Smooth muscle cell (in vitro differentiated cells): ENCODE data around the gene SNX9. TPM values are rescaled to one million over a fixed set of nuclear protein-coding genes. Genes with fewer than 3 reads are reported as not detected.

Source experiments
- DNase-seq: peaks from one replicate; lab custom pipeline; 2025; ENCODE audit not compliant: unreplicated experiment; lab: John Stamatoyannopoulos, UW
- H2AFZ ChIP-seq: fragments of 200-600 bp; sonication (generic); 2 replicates; pipeline ENCODE4 v1.6.0; 2016; ENCODE audit warnings: antibody characterized with exemption, low read depth, mild to moderate bottlenecking
- H3F3A ChIP-seq: fragments of 200-600 bp; sonication (generic); 2 replicates; pipeline ENCODE4 v1.6.0; 2017; ENCODE audit warnings: antibody characterized with exemption, low read depth
- H3K27ac ChIP-seq: fragments of 200-600 bp; sonication (generic); 2 replicates; pipeline ENCODE4 v1.5.1; 2016; ENCODE audit warnings: low read depth, mild to moderate bottlenecking
- H3K27me3 ChIP-seq: fragments of 200-600 bp; sonication (generic); 2 replicates; pipeline ENCODE4 v1.6.1; 2016; ENCODE audit warnings: low read depth, mild to moderate bottlenecking
- H3K36me3 ChIP-seq: fragments of 200-600 bp; sonication (generic); 2 replicates; pipeline ENCODE4 v1.5.1; 2016; ENCODE audit warnings: low read depth
- H3K4me1 ChIP-seq: fragments of 200-600 bp; sonication (generic); 2 replicates; pipeline ENCODE4 v1.5.1; 2016; ENCODE audit warnings: low read depth
- H3K4me2 ChIP-seq: fragments of 200-600 bp; sonication (generic); 2 replicates; pipeline ENCODE4 v1.6.0; 2016; ENCODE audit warnings: mild to moderate bottlenecking
- H3K4me3 ChIP-seq: fragments of 200-600 bp; sonication (generic); 2 replicates; pipeline ENCODE4 v1.5.1; 2016; ENCODE audit warnings: mild to moderate bottlenecking
- H3K79me2 ChIP-seq: fragments of 200-600 bp; sonication (generic); 2 replicates; pipeline ENCODE4 v1.6.0; 2016; ENCODE audit warnings: low read depth, mild to moderate bottlenecking
- H3K9ac ChIP-seq: fragments of 200-600 bp; sonication (generic); 2 replicates; pipeline ENCODE4 v1.6.0; 2016; ENCODE audit warnings: low read depth
- H3K9me3 ChIP-seq: fragments of 200-600 bp; sonication (generic); replicated peaks from 2 replicates; pipeline ENCODE4 v1.5.1; 2016; ENCODE audit warnings: low read depth
- H4K20me1 ChIP-seq: fragments of 200-600 bp; sonication (generic); 2 replicates; pipeline ENCODE4 v1.6.0; 2016; ENCODE audit warnings: low read depth
- WGBS: methylation state at CpG from one replicate; pipeline ENCODE4 v1.1.7; 2016; ENCODE audit warnings: low lambda C conversion rate; 5-methylcytosine and 5-hydroxymethylcytosine counted together
- polyA plus RNA-seq: library from polyadenylated mRNA; unstranded; fragments of >200 nt; fragmentation: Nextera tagmentation; extraction: Ambion mirVana; gene quantifications from 2 replicates; pipeline ENCODE4 v1.2.1, GENCODE V29; 2016
- total RNA-seq: library from RNA; depleted of rRNA; stranded (reverse); fragments of >200 nt; gene quantifications from 2 replicates; pipeline ENCODE4 v1.2.3, GENCODE V29; 2014
- TF ChIP-seq, protein P1 (sequence below): fragments of 200-600 bp; sonication (generic); IDR thresholded peaks from 2 replicates; pipeline ENCODE4 v1.5.1; 2017; ENCODE audit warnings: borderline replicate concordance, mild to moderate bottlenecking, antibody characterized with exemption; ENCODE audit not compliant: insufficient read depth, poor library complexity, severe bottlenecking

Gene SNX9
- total and polyA plus RNA-seq, 2 experiments from 2014 or later, result 28.9 to 29.0 TPM

GRCh38 chr6:157961153-157961831 lies 138.2 kb downstream of the SNX9 start:
- no peaks in the 10 kb centered on the region for H3K36me3 ChIP-seq
- no peaks in the 10 kb centered on the region for H3F3A ChIP-seq
- no peak overlapping the region for H3K4me3 ChIP-seq
- H4K20me1 ChIP-seq, result no peaks in the 10 kb centered on the region
- no peaks in the 10 kb centered on the region for H3K9me3 ChIP-seq
- no peak overlapping the region for H3K27ac ChIP-seq
- TF ChIP-seq, protein P1, sequence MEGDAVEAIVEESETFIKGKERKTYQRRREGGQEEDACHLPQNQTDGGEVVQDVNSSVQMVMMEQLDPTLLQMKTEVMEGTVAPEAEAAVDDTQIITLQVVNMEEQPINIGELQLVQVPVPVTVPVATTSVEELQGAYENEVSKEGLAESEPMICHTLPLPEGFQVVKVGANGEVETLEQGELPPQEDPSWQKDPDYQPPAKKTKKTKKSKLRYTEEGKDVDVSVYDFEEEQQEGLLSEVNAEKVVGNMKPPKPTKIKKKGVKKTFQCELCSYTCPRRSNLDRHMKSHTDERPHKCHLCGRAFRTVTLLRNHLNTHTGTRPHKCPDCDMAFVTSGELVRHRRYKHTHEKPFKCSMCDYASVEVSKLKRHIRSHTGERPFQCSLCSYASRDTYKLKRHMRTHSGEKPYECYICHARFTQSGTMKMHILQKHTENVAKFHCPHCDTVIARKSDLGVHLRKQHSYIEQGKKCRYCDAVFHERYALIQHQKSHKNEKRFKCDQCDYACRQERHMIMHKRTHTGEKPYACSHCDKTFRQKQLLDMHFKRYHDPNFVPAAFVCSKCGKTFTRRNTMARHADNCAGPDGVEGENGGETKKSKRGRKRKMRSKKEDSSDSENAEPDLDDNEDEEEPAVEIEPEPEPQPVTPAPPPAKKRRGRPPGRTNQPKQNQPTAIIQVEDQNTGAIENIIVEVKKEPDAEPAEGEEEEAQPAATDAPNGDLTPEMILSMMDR, result no peak
- WGBS, result 90% methylated on average over 5 of the region's 5 CpGs
- no peaks in the 10 kb centered on the region for H3K27me3 ChIP-seq
- no peak overlapping the region for H3K4me2 ChIP-seq
- H3K4me1 ChIP-seq, result no peaks in the 10 kb centered on the region
- DNase-seq, result no peak
- H3K9ac ChIP-seq, result no peak overlapping the region
- H2AFZ ChIP-seq, result no peak overlapping the region
- no peaks in the 10 kb centered on the region for H3K79me2 ChIP-seq

GRCh38 chr6:157961832-157962575 lies 139.0 kb downstream of the SNX9 start:
- Histone ChIP-seq H3K9ac (no peak overlapping the region), H2AFZ (no peak overlapping the region), H3K4me3 (no peak overlapping the region), H3K36me3 (no peaks in the 10 kb centered on the region), H3K4me1 (no peaks in the 10 kb centered on the region), H3K27me3 (no peaks in the 10 kb centered on the region), H3K9me3 (no peaks in the 10 kb centered on the region), H3K27ac (no peak overlapping the region), H3K79me2 (no peaks in the 10 kb centered on the region), H3K4me2 (no peak overlapping the region), H3F3A (no peaks in the 10 kb centered on the region), H4K20me1 (no peaks in the 10 kb centered on the region)
- no peak for DNase-seq
- WGBS, result 88% methylated on average over 13 of the region's 13 CpGs
- TF ChIP-seq, protein P1, result no peak

GRCh38 chr6:157962601-157963302 lies 139.7 kb downstream of the SNX9 start:
- Histone ChIP-seq H3K4me1 (no peaks in the 10 kb centered on the region), H3K36me3 (no peaks in the 10 kb centered on the region), H3K4me2 (no peak overlapping the region), H3K9me3 (no peaks in the 10 kb centered on the region), H3K79me2 (no peaks in the 10 kb centered on the region), H3F3A (no peaks in the 10 kb centered on the region), H2AFZ (no peak overlapping the region), H3K27me3 (no peaks in the 10 kb centered on the region), H3K9ac (no peak overlapping the region), H4K20me1 (no peaks in the 10 kb centered on the region), H3K4me3 (no peak overlapping the region), H3K27ac (no peak overlapping the region)
- no peak for DNase-seq
- WGBS, result 94% methylated on average over 12 of the region's 12 CpGs
- TF ChIP-seq, protein P1, result no peak
